SK-N-SH (cell line): ENCODE data around the gene HOXB2. TPM values are rescaled to one million over a fixed set of nuclear protein-coding genes. Genes with fewer than 3 reads are reported as not detected.
"Not testable (repeated sequence)": the region's sequence is repeated elsewhere in the genome, so short reads cannot be mapped to it uniquely, and the experiment has no call there.

Experiments used
- CTCF ChIA-PET: fragments of 300-600, 350-600 bp; formaldehyde crosslinking; extraction: SDS; loops from one replicate; lab custom pipeline; 2021; lab: Yijun Ruan, JAX
- POLR2A ChIA-PET: fragments of 350-600 bp; sonication (Branson Sonifier 250); formaldehyde crosslinking; extraction: SDS; loops from one replicate; lab custom pipeline; 2020; ENCODE audit warnings: antibody characterized with exemption, inconsistent platforms; lab: Yijun Ruan, JAX
- DNase-seq: peaks from one replicate; pipeline ENCODE4 v3.0.0; 2012
- H2AFZ ChIP-seq: fragments of 200-600 bp; sonication (generic); 2 replicates; pipeline ENCODE4 v1.8.1; 2016; ENCODE audit warnings: antibody characterized with exemption, mild to moderate bottlenecking, low read depth
- H3F3A ChIP-seq: fragments of 200-600 bp; sonication (generic); replicated peaks from 2 replicates; pipeline ENCODE3; 2016; ENCODE audit warnings: antibody characterized with exemption, mild to moderate bottlenecking; ENCODE audit not compliant: insufficient read depth
- H3K27ac ChIP-seq, 2 experiments: fragments of 200-500 bp in 1 of 2; fragments of 200-600 bp in 1 of 2; sonication (Bioruptor generic) in 1 of 2; sonication (generic), shearing (Covaris generic) in 1 of 2; 2 replicates each; pipeline versions ENCODE4 v1.5.1 to v1.6.1; 2014 to 2016; ENCODE audit warnings: low read depth in 2 of 2, inconsistent platforms in 1 of 2, low read length in 1 of 2, mild to moderate bottlenecking in 1 of 2, mixed read lengths in 1 of 2
- H3K27me3 ChIP-seq: fragments of 200-600 bp; sonication (generic), shearing (Covaris generic); 2 replicates; pipeline ENCODE4 v1.6.1; 2016; ENCODE audit warnings: mixed run types; ENCODE audit not compliant: insufficient read depth
- H3K36me3 ChIP-seq, 2 experiments: fragments of 200-500 bp in 1 of 2; fragments of 200-600 bp in 1 of 2; sonication (Bioruptor generic) in 1 of 2; sonication (generic) in 1 of 2; replicated peaks in 1 of 2; 2 replicates each; pipeline versions ENCODE3 to v1.5.1; 2014 to 2016; ENCODE audit warnings: low read length in 1 of 2, mild to moderate bottlenecking in 1 of 2; ENCODE audit not compliant: insufficient read depth in 2 of 2, control insufficient read depth in 1 of 2
- H3K4me1 ChIP-seq, 2 experiments: fragments of 200-500 bp in 1 of 2; fragments of 200-600 bp in 1 of 2; sonication (Bioruptor generic) in 1 of 2; sonication (generic), shearing (Covaris generic) in 1 of 2; 2 replicates each; pipeline versions ENCODE4 v1.5.1 to v1.6.1; 2014 to 2016; ENCODE audit warnings: low read depth in 1 of 2, low read length in 1 of 2, mixed run types in 1 of 2; ENCODE audit not compliant: insufficient read depth in 2 of 2, control insufficient read depth in 1 of 2
- H3K4me2 ChIP-seq: fragments of 200-600 bp; sonication (generic), shearing (Covaris generic); 2 replicates; pipeline ENCODE4 v1.6.1; 2017; ENCODE audit warnings: mixed run types
- H3K4me3 ChIP-seq, 2 experiments: fragments of 200-500 bp in 1 of 2; fragments of 200-600 bp in 1 of 2; sonication (Bioruptor generic) in 1 of 2; sonication (generic), shearing (Covaris generic) in 1 of 2; 2 replicates each; pipeline versions ENCODE4 v1.5.1 to v1.8.1; 2014 to 2016; ENCODE audit warnings: low read depth in 2 of 2, inconsistent platforms in 1 of 2, low read length in 1 of 2, mild to moderate bottlenecking in 1 of 2, mixed read lengths in 1 of 2, moderate library complexity in 1 of 2
- H3K79me2 ChIP-seq: fragments of 200-600 bp; sonication (generic); 2 replicates; pipeline ENCODE4 v1.8.1; 2017; ENCODE audit warnings: mild to moderate bottlenecking; ENCODE audit not compliant: insufficient read depth
- H3K9ac ChIP-seq: fragments of 200-600 bp; sonication (generic); 2 replicates; pipeline ENCODE4 v1.6.1; 2017; ENCODE audit warnings: mixed run types
- H3K9me2 ChIP-seq: fragments of 200-600 bp; sonication (generic); 2 replicates; pipeline ENCODE4 v1.6.1; 2017; ENCODE audit warnings: mixed run types
- H3K9me3 ChIP-seq: fragments of 200-600 bp; sonication (generic); 2 replicates; pipeline ENCODE4 v1.6.1; 2017; ENCODE audit warnings: mixed run types, mild to moderate bottlenecking, moderate library complexity
- H4K20me1 ChIP-seq: fragments of 200-600 bp; sonication (generic); 2 replicates; pipeline ENCODE4 v1.6.1; 2017; ENCODE audit warnings: mild to moderate bottlenecking, mixed run types; ENCODE audit not compliant: insufficient read depth
- EP300 ChIP-seq, 2 experiments: IDR thresholded peaks; 2 replicates each; pipeline versions ENCODE4 v1.4.0 to v1.6.1; 2012; ENCODE audit warnings: borderline replicate concordance in 1 of 2, low read depth in 1 of 2, low read length in 1 of 2
- EZH2phosphoT487 ChIP-seq: fragments of 200-600 bp; sonication (generic); IDR thresholded peaks from 2 replicates; pipeline ENCODE4 v1.6.1; 2017; ENCODE audit warnings: low read depth, mixed run types, mild to moderate bottlenecking, antibody characterized with exemption, moderate library complexity, borderline replicate concordance
- FOSL2 ChIP-seq: IDR thresholded peaks from 2 replicates; pipeline ENCODE4 v1.4.0; 2012; ENCODE audit warnings: low read depth, mild to moderate bottlenecking, moderate library complexity, borderline replicate concordance
- FOXJ3 ChIP-seq: sonication (generic); formaldehyde crosslinking; IDR thresholded peaks from 2 replicates; pipeline ENCODE4 v1.5.1; 2020; ENCODE audit warnings: mild to moderate bottlenecking, missing genetic modification reagents
- GABPA ChIP-seq: IDR thresholded peaks from 2 replicates; pipeline ENCODE4 v1.4.0; 2012; ENCODE audit warnings: low read depth, mild to moderate bottlenecking
- NFIC ChIP-seq: IDR thresholded peaks from 2 replicates; pipeline ENCODE4 v1.4.0; 2012; ENCODE audit warnings: borderline replicate concordance
- NRF1 ChIP-seq: IDR thresholded peaks from 2 replicates; pipeline ENCODE4 v1.6.1; 2012; ENCODE audit warnings: low read depth, mild to moderate bottlenecking, low read length
- PBX3 ChIP-seq: IDR thresholded peaks from 2 replicates; pipeline ENCODE4; 2012
- POLR2AphosphoS5 ChIP-seq: IDR thresholded peaks from 2 replicates; pipeline ENCODE4 v1.6.1; 2012; ENCODE audit warnings: low read depth, low read length
- RXRA ChIP-seq: IDR thresholded peaks from 2 replicates; pipeline ENCODE4 v1.4.0; 2012; ENCODE audit warnings: low read depth, mild to moderate bottlenecking, borderline replicate concordance
- SIN3A ChIP-seq: IDR thresholded peaks from 2 replicates; pipeline ENCODE4 v1.6.1; 2012; ENCODE audit warnings: low read depth, mild to moderate bottlenecking, low read length, moderate library complexity, borderline replicate concordance
- TAF1 ChIP-seq: IDR thresholded peaks from 2 replicates; pipeline ENCODE4 v1.6.1; 2012; ENCODE audit warnings: low read depth, mild to moderate bottlenecking, low read length, moderate library complexity, borderline replicate concordance
- TEAD4 ChIP-seq: IDR thresholded peaks from 2 replicates; pipeline ENCODE4 v1.4.0; 2012; ENCODE audit warnings: mild to moderate bottlenecking, borderline replicate concordance; ENCODE audit not compliant: insufficient read depth
- USF2 ChIP-seq: fragments of 150-350 bp; IDR thresholded peaks from 2 replicates; pipeline ENCODE4 v1.6.1; 2017; ENCODE audit warnings: antibody characterized with exemption, low read length, low read depth, borderline replicate concordance
- YY1 ChIP-seq: IDR thresholded peaks from 2 replicates; pipeline ENCODE4 v1.4.0; 2012; ENCODE audit warnings: low read depth, mild to moderate bottlenecking
- whole genome bisulfite sequencing: methylation state at CpG from one replicate; pipeline ENCODE4 v1.1.6; 2017; ENCODE audit warnings: low lambda C conversion rate; 5-methylcytosine and 5-hydroxymethylcytosine counted together
- polyA plus RNA-seq, 3 experiments: library from polyadenylated mRNA; depleted of rRNA; stranded (reverse); fragments of >200 nt; gene quantifications; 2 replicates each; pipeline ENCODE4 v1.2.3, GENCODE V29; 2012
- TF ChIP-seq, protein P1 (sequence below): IDR thresholded peaks from 2 replicates; pipeline ENCODE4 v1.4.0; 2012; ENCODE audit warnings: low read depth

The HOXB2 gene
- polyA plus RNA-seq, 1 of the 3 experiments (the other 2 are of a cell fraction), result 1.9 TPM

- no peak for DNase-seq
- no peaks in the 10 kb centered on the region for H3K9me2 ChIP-seq
- no peak overlapping the region for H3K27ac ChIP-seq
- H3K9ac ChIP-seq, result no peak overlapping the region
- WGBS, result 44% methylated on average over 3 of the region's 3 CpGs
- ChIA-PET CTCF (interaction anchor here (1.3 kb wide), 1 partner anchor 134 kb away, joined by 3 read pairs; no protein-coding TSS in a partner anchor), POLR2A (no interaction called here)
- no peaks in the 10 kb centered on the region for H3K36me3 ChIP-seq
- H3K79me2 ChIP-seq, result no peaks in the 10 kb centered on the region
- no peak overlapping the region for H3K4me2 ChIP-seq
- H3K4me3 ChIP-seq, result no peak overlapping the region
- peaks cover 95% of the 10 kb centered on the region for H3K27me3 ChIP-seq
- peaks cover 16% of the 10 kb centered on the region for H3F3A ChIP-seq
- H2AFZ ChIP-seq, result no peak overlapping the region
- no peaks in the 10 kb centered on the region for H3K4me1 ChIP-seq
- no peaks in the 10 kb centered on the region for H4K20me1 ChIP-seq
- TF ChIP-seq NRF1 (no peak), EZH2phosphoT487 (no peak), EP300 (IDR thresholded peaks at IDR 0.05; ENCODE audit: borderline replicate concordance in 1 of 2, low read depth in 1 of 2, low read length in 1 of 2) (no peak), FOSL2 (no peak), SIN3A (no peak), YY1 (no peak), PBX3 (no peak), TEAD4 (no peak), POLR2AphosphoS5 (no peak)
- no peaks in the 10 kb centered on the region for H3K9me3 ChIP-seq
Observed at GRCh38 chr17:48537316-48537715, 7.6 kb downstream of the HOXB2 start.

DNA sequence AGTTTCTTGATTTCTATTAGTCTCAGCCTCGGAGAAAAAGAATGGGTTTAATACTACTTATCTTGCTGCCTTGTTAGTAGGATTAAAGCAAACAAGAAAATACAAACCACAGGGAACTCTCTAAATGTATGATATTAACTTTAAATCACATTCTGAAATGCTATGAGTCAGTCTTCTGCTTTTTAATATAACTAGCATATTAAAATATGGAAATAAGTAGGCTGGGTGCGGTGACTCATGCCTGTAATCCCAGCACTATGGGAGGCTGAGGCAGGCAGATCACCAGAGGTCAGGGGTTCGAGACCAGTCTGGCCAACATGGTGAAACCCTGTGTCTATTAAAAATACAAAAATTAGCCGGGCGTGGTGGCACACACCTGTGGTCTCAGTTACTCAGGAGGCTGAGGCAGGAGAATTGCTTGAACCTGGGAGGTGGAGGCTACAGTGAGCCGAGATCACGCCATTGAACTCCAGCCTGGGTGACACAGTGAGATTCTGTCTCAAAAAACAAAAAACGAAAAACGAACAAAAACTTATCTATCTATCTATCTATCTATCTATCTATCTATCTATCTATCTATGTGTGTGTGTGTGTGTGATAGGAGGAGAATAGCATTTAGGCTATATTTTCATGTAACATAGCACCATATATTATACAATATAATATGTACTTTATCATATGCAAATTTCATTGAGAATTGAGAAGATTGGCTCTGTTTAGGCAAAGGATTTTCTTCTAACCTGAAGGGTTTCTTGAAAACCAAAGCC is 8.9 kb downstream of the HOXB2 start:
- H2AFZ ChIP-seq, CTCF ChIA-PET, H3K27ac ChIP-seq, POLR2A ChIA-PET, H3K4me1 ChIP-seq, H3K9me2 ChIP-seq, H3K4me2 ChIP-seq, H4K20me1 ChIP-seq, DNase-seq, H3K9ac ChIP-seq, H3K36me3 ChIP-seq, H3K9me3 ChIP-seq, H3K79me2 ChIP-seq, H3K4me3 ChIP-seq: not testable (repeated sequence)
- Histone ChIP-seq H3F3A (peaks cover 16% of the 10 kb centered on the region), H3K27me3 (peaks cover 95% of the 10 kb centered on the region)
- WGBS, result 27% methylated on average over 9 of the region's 9 CpGs

- Histone ChIP-seq H3K27me3 (peaks cover 95% of the 10 kb centered on the region), H3K79me2 (no peaks in the 10 kb centered on the region), H3K27ac (no peak overlapping the region), H4K20me1 (no peaks in the 10 kb centered on the region), H3K9me2 (no peaks in the 10 kb centered on the region), H3K4me2 (no peak overlapping the region), H2AFZ (no peak overlapping the region), H3K9me3 (no peaks in the 10 kb centered on the region), H3K36me3 (no peaks in the 10 kb centered on the region), H3K9ac (no peak overlapping the region), H3K4me1 (no peaks in the 10 kb centered on the region), H3F3A (peaks cover 4% of the 10 kb centered on the region), H3K4me3 (no peak overlapping the region)
- DNase-seq, result no peak
- CTCF ChIA-PET, result interaction anchor here (0.9 kb wide), 1 partner anchor 12 kb away, joined by 3 read pairs; no protein-coding TSS in a partner anchor
- POLR2A ChIA-PET, result no interaction called here
- 27% methylated on average over 8 of the region's 8 CpGs for WGBS
- no peak for TF ChIP-seq TEAD4
- TF ChIP-seq RXRA, result no peak
- TF ChIP-seq, protein P1, sequence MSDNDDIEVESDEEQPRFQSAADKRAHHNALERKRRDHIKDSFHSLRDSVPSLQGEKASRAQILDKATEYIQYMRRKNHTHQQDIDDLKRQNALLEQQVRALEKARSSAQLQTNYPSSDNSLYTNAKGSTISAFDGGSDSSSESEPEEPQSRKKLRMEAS, result no peak
- no peak for TF ChIP-seq POLR2AphosphoS5
- no peak for TF ChIP-seq NFIC
- TF ChIP-seq FOXJ3 (CRISPR knock-in tag), result no peak
- no peak for TF ChIP-seq USF2
- no peak for TF ChIP-seq TAF1
- no peak for TF ChIP-seq GABPA
Observed at GRCh38 chr17:48532261-48532660, 12.6 kb downstream of the HOXB2 start.
